Right cardiac atrium (tissue), 5 donors: ENCODE results near the gene SEH1L. TPM values are rescaled to one million over a fixed set of nuclear protein-coding genes. Genes with fewer than 3 reads are reported as not detected.
"Not testable (repeated sequence)": the region's sequence is repeated elsewhere in the genome, so short reads cannot be mapped to it uniquely, and the experiment has no call there.

ENCODE experiments used
- ATAC-seq, 2 donors: fragments of 200-7000 bp; cut with Tn5 transposase; one replicate each; pipeline versions ENCODE4 v1.8.0 to v1.9.1; 2020; ENCODE audit warnings: moderate library complexity in 2 of 2, mild to moderate bottlenecking in 1 of 2
- DNase-seq, 3 donors: peaks; one replicate each; pipeline ENCODE4 v3.0.0-alpha.2; 2020
- H3K27ac ChIP-seq: one replicate; pipeline ENCODE4 v1.5.1; 2013; ENCODE audit warnings: mild to moderate bottlenecking, low read length, control low read depth, moderate library complexity
- H3K27me3 ChIP-seq: one replicate; pipeline ENCODE4 v1.6.1; 2013; ENCODE audit not compliant: control insufficient read depth, insufficient read depth
- H3K4me1 ChIP-seq: one replicate; pipeline ENCODE4 v1.6.1; 2013; ENCODE audit warnings: low read length; ENCODE audit not compliant: control insufficient read depth, insufficient read depth
- H3K4me3 ChIP-seq: one replicate; pipeline ENCODE4 v1.5.1; 2013; ENCODE audit warnings: low read length, control low read depth
- H3K9me3 ChIP-seq: one replicate; pipeline ENCODE4 v1.6.1; 2013; ENCODE audit warnings: low read length; ENCODE audit not compliant: control insufficient read depth
- WGBS: extraction: QIAGEN DNeasy Blood & Tissue Kit; methylation state at CpG from one replicate; pipeline ENCODE4 v1.1.7; 2013; 5-methylcytosine and 5-hydroxymethylcytosine counted together
- intact Hi-C, 4 donors: fragments of 100-400 bp; cut with DNase I; formaldehyde crosslinking; loops; one replicate each; pipeline versions ENCODE4 v1.11.0 to v1.14.0; 2022 to 2023
- polyA plus RNA-seq: library from polyadenylated mRNA; stranded (reverse); fragments of 200-250 nt; gene quantifications from one replicate; pipeline ENCODE4 v1.2.3, GENCODE V29; 2013
- total RNA-seq, 4 donors: library from RNA; stranded (reverse); fragmentation: NEBNext Ultra II Directional; extraction: Animal tissue kit (Norgen Biotek cat#: 25700); gene quantifications; one replicate each; pipeline ENCODE4 v1.2.1, GENCODE V29; 2021
- donor health status: healthy with polysubstance abuse.
- donor health status: DM: no; HTN: yes; CAD: no.
- donor health status: DM: no; HTN: no; CAD: no.
- donor health status: DM: no; HTN: yes; CAD: no; lungs with severe emphysema.
- donor health status: DM: yes; HTN: yes; CAD: no.

Gene SEH1L
- total and polyA plus RNA-seq, 5 donors = 11.6 to 25.0 (median 17.1) TPM

DNA sequence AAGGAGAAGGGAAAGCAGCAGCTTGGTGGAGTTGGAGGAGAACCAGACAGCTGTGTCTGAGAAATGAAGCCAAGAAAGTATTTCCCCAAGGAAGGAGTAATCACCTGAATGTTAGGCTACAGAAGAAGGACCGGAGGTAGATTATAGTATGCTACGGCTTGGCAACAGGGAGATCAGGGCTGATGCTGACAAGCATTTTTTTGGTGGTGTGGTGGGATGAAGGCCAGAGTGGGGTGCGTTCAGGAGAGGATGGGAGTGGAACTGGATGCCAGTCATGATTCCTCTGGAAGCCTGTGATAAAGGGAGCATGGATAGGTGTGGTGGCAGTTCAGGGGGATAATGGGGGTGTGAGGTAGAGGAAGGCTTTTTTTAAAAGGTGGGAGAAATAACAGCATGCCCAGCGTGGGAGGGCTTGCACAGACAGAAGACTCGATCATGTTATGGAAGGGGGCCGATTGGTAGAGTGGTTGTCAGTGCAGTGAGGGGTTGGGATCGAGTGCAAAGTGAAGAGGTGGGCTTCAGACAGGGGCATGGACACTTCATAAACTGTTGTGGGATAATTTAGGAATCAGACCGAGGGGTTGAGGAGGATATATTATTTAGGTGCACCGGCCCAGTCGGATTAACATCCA lies 49.0 kb downstream of the SEH1L start:
- H3K9me3 ChIP-seq = no peaks in the 10 kb centered on the region
- DNase-seq = no peak
- no peak overlapping the region for H3K4me3 ChIP-seq
- 42% methylated on average over 10 of the region's 10 CpGs for WGBS
- intact Hi-C loops = no loop called here
- peak in 1 of 2 donors; percentile 36 for ATAC-seq
- peaks cover 6% of the 10 kb centered on the region for H3K4me1 ChIP-seq
- H3K27me3 ChIP-seq = no peaks in the 10 kb centered on the region
- no peak overlapping the region for H3K27ac ChIP-seq

- intact Hi-C loops, H3K27ac ChIP-seq: not testable (repeated sequence)
These were observed 49.5 kb downstream of the SEH1L start for GRCh38 chr18:12997330-12997729.

DNA sequence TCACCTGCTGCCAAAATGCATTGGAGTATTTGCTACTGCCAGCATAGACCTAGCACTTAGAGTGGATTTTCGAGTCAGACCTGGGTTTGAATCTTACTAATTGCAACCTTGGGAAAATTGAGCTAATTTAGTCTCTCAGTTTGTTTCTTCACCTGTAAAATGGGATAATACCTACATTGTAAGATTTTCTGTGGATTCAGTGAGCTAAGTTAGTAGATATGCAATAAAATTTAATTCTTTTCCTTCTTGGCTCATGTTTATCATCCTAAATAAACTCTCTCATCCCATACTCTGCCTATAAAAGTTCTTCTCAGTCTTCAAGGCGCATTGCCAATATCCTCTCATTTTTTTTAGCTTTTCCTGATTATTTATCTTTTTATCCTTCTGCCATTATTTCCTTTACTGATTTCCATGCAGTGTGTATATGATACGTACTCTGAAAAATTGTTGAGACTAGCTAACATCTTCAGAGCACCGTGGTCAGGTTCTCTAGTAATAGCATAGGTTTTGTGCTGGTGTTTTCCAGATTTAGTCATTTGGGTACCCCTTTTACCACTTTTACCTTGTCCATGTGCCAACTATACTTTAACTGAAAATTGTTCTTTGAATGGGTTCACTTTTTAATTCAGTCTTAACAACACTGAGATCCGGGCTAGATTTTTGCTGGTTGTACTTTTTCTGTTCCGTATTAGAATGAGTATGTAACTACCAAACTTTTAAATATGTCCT lies 50.7 kb downstream of the SEH1L start:
- no peak for DNase-seq
- no peak for ATAC-seq
- WGBS = 73% methylated on average over 6 of the region's 6 CpGs
- Histone ChIP-seq H3K4me1 (peaks cover 6% of the 10 kb centered on the region), H3K9me3 (no peaks in the 10 kb centered on the region), H3K27me3 (no peaks in the 10 kb centered on the region), H3K4me3 (no peak overlapping the region), H3K27ac (no peak overlapping the region)
- intact Hi-C loops = no loop called here

More at GRCh38 chr18:12997330-12997729, 49.5 kb downstream of the SEH1L start:
- DNase-seq, H3K9me3 ChIP-seq, H3K4me3 ChIP-seq, H3K4me1 ChIP-seq, ATAC-seq, H3K27me3 ChIP-seq: not testable (repeated sequence)
- WGBS = 43% methylated on average over 2 of the region's 2 CpGs

GRCh38 chr18:13003466-13003896 lies 55.7 kb downstream of the SEH1L start:
- DNase-seq = peak in 2 of 3 donors; percentile 26 to 54
- Histone ChIP-seq H3K9me3 (no peaks in the 10 kb centered on the region), H3K27ac (no peak overlapping the region), H3K4me3 (no peak overlapping the region), H3K4me1 (no peaks in the 10 kb centered on the region), H3K27me3 (no peaks in the 10 kb centered on the region)
- intact Hi-C loops = loop anchor here in 1 of 4 donors (10.0 kb wide), 2 partner anchors 111 to 161 kb away; no protein-coding TSS in a partner anchor
- WGBS = 62% methylated on average over 7 of the region's 7 CpGs
- peak; percentile 77 to 87 for ATAC-seq

DNA sequence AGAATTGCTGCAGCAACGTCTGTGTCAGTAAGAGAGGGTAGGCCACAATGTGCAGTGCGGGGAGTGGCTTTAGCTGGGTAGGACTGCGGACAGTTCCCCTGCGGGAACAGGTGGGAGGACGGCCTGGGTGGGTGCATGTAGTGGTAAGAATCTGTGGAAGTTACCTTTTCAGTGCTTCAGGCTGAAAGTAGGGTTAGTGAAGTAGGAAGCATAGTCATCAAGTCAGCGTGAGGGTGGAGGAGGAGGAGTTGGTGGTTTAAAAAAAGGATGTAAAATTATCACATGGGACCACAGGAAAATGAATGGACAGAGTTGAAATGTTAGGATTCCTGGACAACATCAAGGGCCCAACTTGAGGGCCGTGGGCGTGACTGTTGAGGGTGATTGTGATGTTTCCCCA lies 56.6 kb downstream of the SEH1L start:
- Histone ChIP-seq H3K4me3 (no peak overlapping the region), H3K4me1 (no peaks in the 10 kb centered on the region), H3K27me3 (no peaks in the 10 kb centered on the region), H3K9me3 (no peaks in the 10 kb centered on the region), H3K27ac (no peak overlapping the region)
- no peak for DNase-seq
- intact Hi-C loops = loop anchor here in 1 of 4 donors (10.0 kb wide), 2 partner anchors 110 to 160 kb away; no protein-coding TSS in a partner anchor
- WGBS = 87% methylated on average over 8 of the region's 8 CpGs
- no peak for ATAC-seq

DNA sequence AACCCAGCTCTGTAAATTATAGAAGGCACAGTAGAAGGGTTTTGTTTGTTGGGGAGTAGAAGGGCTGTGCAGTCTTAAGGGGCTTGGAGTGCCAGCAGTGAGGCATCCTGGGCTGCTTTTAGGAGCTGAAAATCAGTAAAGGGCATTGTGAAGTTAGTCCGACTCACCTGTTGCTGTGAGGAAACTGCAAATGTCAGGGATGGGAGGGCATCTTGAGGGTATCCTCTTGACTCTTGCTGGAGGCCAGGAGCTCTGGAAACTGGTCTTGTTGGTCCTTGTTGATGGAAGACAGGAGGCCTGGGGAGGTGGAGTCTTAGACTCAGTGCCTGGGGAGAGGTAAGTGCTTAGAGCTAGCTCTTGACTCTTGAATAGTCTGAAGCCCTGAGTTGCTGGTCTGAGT lies 57.5 kb downstream of the SEH1L start:
- WGBS = 100% methylated on average over 1 of the region's 1 CpG
- Histone ChIP-seq H3K27ac (no peak overlapping the region), H3K4me1 (no peaks in the 10 kb centered on the region), H3K27me3 (no peaks in the 10 kb centered on the region), H3K4me3 (no peak overlapping the region), H3K9me3 (no peaks in the 10 kb centered on the region)
- no peak for DNase-seq
- intact Hi-C loops = loop anchor here in 1 of 4 donors (10.0 kb wide), 2 partner anchors 110 to 160 kb away; no protein-coding TSS in a partner anchor
- no peak for ATAC-seq

DNA sequence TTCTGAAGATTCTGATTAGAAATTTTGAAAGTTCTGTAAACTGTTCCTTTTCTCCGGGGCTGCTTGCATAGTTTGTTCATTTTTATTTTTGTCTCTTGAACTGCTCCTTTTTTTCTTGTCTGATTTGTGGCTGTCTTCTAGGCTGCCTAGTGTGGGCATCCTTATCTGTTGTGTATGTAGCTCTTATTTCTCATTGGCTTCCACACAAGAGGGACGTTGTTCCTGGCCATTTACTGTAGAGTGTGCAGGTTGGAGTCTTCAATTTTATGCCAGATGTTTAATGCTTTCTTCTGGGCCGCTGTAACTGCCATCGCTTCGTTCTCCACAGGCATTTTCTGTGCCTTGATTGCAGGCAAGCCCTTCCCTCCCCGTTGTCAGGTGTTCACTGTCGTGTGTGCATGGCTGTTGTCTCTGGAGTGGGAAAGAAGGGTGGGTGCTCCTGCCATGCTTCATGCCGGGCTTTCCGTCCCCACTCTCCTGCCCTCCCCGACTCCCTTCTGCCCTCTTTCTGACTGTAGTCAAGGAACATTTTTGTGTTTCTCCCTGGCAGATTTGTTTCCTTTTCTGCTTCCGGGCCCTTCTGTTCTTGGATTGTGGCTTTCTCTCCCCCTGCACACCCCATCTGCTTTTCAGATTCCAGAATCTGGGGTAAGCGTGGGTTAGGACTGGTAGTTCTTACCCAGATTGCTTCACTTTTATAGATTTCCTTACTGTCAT lies 58.9 kb downstream of the SEH1L start:
- Histone ChIP-seq H3K9me3 (no peaks in the 10 kb centered on the region), H3K27me3 (no peaks in the 10 kb centered on the region), H3K4me3 (no peak overlapping the region), H3K4me1 (no peaks in the 10 kb centered on the region), H3K27ac (no peak overlapping the region)
- 70% methylated on average over 12 of the region's 12 CpGs for WGBS
- no peak for DNase-seq
- intact Hi-C loops = loop anchor here in 1 of 4 donors (10.0 kb wide), 2 partner anchors 108 to 158 kb away; no protein-coding TSS in a partner anchor
- ATAC-seq = no peak

GRCh38 chr18:13007248-13007560 lies 59.4 kb downstream of the SEH1L start:
- WGBS = 38% methylated on average over 2 of the region's 2 CpGs
- intact Hi-C loops = loop anchor here in 1 of 4 donors (10.0 kb wide), 2 partner anchors 108 to 158 kb away; no protein-coding TSS in a partner anchor
- Histone ChIP-seq H3K27me3 (no peaks in the 10 kb centered on the region), H3K27ac (no peak overlapping the region), H3K4me3 (no peak overlapping the region), H3K9me3 (no peaks in the 10 kb centered on the region), H3K4me1 (no peaks in the 10 kb centered on the region)
- DNase-seq = no peak
- no peak for ATAC-seq

DNA sequence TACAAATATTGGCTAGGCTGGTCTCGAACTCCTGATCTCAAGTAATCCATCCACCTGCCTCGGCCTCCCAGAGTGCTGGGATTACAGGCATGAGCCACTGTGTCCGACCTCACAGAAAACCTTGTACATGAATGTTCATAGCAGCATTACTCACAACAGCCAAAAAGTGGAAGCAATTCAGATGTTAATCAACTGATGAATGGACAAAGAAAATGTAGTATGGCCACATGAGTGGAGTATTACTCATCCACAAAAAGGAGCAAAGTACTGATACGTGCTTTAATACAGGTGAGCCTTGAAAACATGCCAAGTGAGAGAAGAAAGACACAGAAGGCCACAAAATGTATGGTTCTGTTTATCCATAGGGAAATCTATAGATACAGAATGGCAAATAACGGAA lies 63.9 kb downstream of the SEH1L start:
- intact Hi-C loops = no loop called here
- H3K4me3 ChIP-seq = no peak overlapping the region

DNA sequence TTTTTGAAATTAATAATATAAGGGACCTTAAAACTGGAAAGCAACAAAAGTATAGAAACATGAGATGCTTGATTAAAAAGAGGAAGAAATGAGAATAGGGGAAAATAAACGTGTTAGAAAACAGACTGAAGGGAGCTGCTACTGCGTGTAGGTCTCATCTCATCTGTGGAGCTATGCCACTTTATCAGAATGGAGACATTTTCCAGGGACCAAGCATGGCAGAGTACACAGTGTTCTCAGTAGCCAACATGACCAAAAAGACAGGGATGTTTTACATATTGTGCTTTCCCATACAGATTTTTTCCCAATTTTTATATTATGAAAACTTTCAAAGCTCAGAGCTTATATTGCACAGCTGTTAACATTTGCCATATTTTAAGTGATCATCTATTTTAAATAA lies 66.4 kb downstream of the SEH1L start:
- intact Hi-C loops = no loop called here
- 69% methylated on average over 2 of the region's 2 CpGs for WGBS
- peak in 1 of 2 donors; percentile 69 for ATAC-seq

More for the DNA sequence above, 63.9 kb downstream of the SEH1L start:
- 97% methylated on average over 5 of the region's 5 CpGs for WGBS
- Histone ChIP-seq H3K4me1 (no peaks in the 10 kb centered on the region), H3K27me3 (no peaks in the 10 kb centered on the region), H3K9me3 (no peaks in the 10 kb centered on the region), H3K27ac (no peak overlapping the region)
- DNase-seq = no peak
- no peak for ATAC-seq

GRCh38 chr18:13014818-13015217 lies 67.0 kb downstream of the SEH1L start:
- intact Hi-C loops = no loop called here
- ATAC-seq = no peak
- 94% methylated on average over 4 of the region's 4 CpGs for WGBS
- Histone ChIP-seq H3K4me1 (no peaks in the 10 kb centered on the region), H3K4me3 (no peak overlapping the region), H3K9me3 (no peaks in the 10 kb centered on the region), H3K27me3 (no peaks in the 10 kb centered on the region), H3K27ac (no peak overlapping the region)
- no peak for DNase-seq

More for the DNA sequence above, 66.4 kb downstream of the SEH1L start:
- H3K27me3 ChIP-seq = no peaks in the 10 kb centered on the region
- H3K9me3 ChIP-seq = no peaks in the 10 kb centered on the region
- H3K4me3 ChIP-seq = no peak overlapping the region
- DNase-seq = no peak
- no peaks in the 10 kb centered on the region for H3K4me1 ChIP-seq
- H3K27ac ChIP-seq = no peak overlapping the region
